ENCODE measurements around the gene FRA10AC1.

- TF ChIP-seq CTCF (IDR thresholded peaks at IDR 0.05) (no peak), POLR2A (IDR thresholded peaks at IDR 0.05) (no peak)
Observed at GRCh38 chr10:93710333-93710909, 8.0 kb upstream of the FRA10AC1 start.

Data from Peyer's patch (tissue), 4 donors.